ENCODE results near the gene ZNF441.
"Not testable (repeated sequence)": the region's sequence is repeated elsewhere in the genome, so short reads cannot be mapped to it uniquely, and the experiment has no call there.

Gene ZNF441

DNA sequence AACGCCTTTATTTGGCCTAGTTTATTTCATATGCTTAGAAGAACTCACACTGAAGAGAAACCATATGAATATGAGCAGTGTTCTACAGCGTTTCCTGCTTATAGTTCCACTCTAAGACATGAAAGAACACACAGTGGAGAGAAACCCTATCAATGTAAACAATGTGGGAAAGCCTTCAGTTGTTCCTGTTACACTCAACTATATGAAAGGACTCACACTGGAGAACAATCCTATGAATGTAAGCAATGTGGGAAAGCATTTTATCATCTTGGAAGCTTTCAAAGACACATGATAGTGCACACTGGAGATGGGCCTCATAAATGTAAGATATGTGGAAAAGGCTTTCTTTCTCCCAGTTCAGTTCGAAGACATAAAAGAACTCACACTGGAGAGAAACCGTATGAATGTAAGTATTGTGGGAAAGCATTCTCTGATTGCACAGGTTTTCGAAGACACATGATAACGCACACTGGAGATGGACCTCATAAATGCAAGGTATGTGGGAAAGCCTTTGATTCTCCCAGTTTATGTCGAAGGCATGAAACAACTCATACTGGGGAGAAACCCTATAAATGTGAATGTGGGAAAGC lies 13.7 kb downstream of the ZNF441 start:
- DNase-seq = no peak

DNA sequence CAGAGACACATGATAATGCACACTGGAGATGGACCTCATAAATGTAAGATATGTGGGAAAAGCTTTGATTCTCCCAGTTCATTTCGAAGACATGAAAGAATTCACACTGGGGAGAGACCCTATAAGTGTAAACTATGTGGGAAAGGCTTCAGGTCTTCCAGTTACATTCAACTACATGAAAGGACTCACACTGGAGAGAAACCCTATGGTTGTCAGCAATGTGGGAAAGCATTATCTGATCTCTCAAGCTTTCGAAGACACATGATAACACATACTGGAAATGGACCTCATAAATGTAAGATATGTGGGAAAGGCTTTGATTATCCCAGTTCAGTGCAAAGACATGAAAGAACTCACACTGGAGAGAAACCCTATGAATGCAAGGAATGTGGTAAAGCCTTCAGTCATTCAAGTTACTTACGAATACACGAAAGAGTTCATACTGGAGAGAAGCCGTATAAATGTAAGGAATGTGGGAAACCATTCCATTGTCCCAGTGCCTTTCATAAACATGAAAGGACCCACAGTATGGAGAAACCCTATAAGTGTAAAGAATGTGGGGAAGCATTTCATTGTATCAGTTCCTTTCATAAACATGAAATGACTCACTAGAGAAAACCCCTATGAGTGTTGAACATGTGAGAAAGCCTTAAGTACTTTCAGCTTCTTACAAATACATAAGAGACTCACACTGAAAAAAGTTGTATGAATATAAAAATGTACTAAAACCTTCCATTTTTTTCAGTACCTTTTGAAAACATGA lies 14.7 kb downstream of the ZNF441 start:
- DNase-seq = peak in 1 of 4 experiments; percentile 8

GRCh38 chr19:11783767-11784166 lies 17.0 kb downstream of the ZNF441 start:
- DNase-seq = no peak

- no peak for DNase-seq
Observed at GRCh38 chr19:11784356-11784755, 17.6 kb downstream of the ZNF441 start.

DNA sequence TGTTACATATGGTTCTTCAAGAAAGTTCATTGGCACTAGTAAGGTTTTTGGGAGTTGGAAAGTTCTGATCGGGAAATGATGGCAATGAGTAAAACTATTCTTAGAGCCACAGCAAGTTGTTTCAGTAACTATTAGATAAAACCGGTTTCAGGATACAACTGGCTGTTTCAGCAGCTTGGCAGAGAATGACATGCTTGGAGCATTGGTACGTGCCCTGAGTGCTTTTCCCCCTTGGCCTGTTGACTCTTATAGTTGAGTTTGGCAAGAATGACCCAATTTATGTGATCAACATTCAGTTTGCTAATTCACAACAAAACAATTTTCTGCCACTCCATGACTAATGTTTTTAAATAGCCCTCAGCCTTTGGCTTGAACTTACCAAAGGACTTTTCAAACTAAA lies 20.7 kb downstream of the ZNF441 start:
- no peak for DNase-seq

- no peak for DNase-seq
Observed at GRCh38 chr19:11792942-11793341, 26.1 kb downstream of the ZNF441 start.

DNA sequence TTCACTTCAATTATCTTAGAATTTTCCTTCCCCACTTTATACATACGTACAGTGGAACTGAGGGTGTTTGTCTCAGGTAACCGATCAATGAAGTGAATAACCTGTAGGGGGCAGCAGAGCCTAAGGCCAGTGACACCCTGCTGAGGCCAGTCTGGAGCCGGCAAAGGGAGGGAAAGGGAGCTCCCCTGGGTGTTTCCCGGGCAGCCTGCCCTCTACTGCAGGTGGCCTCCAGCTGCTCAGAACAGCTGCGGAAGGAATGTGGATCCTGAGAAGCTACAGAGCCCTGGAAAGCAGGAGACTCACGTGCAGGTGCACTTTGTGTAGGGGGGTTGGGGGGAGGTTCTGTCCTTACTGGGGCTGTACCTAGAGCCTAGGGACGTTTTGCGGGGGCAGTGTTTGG lies 30.7 kb downstream of the ZNF441 start:
- DNase-seq = peak; percentile 85 to 91 (median 88)

DNA sequence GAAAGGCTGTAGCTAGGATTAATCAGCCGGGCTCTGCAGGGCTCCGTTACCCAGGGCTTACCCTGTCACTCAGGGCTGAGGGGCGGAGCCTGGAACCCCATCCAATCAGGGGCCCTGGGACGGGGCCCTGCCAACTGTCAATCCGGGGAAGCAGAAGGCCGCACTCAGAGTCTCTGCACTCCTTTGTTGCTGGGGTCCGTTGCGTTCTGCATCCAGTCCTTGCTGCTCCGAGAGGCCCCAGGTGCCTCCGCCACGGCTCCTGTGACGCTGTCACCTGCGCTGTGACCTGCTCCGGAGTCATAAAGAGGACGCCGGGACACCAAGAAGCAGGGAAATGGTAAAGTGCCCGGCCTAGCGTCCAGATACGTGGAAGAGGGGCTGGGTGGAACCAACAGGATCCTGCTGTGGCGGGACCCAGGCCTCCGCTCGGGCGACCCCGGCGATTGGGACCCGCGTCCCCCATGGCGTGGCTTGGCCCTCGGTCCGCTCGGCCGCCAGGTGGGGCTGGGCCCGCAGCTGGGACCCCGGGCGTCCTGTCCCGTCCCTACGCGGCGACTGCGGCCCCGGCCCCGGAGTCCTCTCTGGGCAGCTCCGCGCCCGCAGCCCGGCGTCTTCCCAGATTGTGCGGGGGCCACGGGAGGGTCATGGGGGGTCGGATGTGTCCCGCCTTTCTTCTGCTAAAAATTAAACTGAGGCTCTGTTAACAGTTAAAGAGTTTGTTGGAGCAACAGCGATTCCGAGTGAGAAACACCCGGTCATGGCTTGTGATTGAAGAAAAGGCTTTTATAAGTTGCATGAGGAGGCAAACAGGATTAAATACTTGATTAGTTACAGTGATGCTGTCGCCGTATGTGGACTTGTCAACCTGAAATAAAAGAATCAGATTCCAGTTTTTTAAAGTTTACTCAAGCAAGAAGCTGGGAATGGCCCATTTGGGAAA lies 31.9 kb downstream of the ZNF441 start, which contains the start of gene ZNF491:
Gene ZNF491, plus strand, starts transcription at position 133 of the 940 bp plus-strand sequence. CDS start 7,431 bp downstream, outside the sequence.
- DNase-seq = peak; percentile 91 to 95 (median 92)

GRCh38 chr19:11806354-11807098 lies 39.7 kb downstream of the ZNF441 start:
- no peak for DNase-seq

DNA sequence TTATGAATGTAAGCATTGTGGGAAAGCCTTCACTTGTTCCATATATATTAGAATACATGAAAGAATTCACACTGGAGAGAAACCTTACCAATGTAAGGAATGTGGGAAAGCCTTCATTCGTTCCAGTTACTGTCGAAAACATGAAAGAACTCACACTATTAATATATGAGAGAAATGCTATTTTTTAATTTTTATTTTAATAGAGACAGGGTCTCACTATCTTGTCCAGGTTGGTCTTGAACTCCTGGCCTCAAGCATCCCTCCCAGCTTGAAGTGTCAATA lies 40.2 kb downstream of the ZNF441 start:
- no peak for DNase-seq

DNA sequence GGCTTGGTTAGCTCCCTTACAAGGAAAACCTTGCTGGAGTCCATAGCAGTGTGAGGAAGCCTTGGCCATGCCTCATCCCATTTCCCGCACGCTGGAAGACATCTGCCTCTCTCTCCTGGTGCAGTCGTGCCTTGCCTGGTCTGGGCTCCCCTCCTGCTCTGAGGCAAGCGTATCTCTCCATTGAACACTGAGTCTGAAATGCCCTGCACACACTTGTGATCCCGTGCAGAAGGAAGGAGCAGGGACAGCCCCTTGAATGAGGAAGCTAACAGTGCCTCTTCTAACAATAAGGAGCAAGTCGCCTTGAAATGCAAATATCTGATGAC lies 46.9 kb downstream of the ZNF441 start:
- no peak for DNase-seq

- peak; percentile 94 to 97 (median 96) for DNase-seq
Observed at GRCh38 chr19:11814029-11814699, 47.4 kb downstream of the ZNF441 start, which contains the start of gene ZNF440. ZNF440 (plus strand) TSS chr19:11814273; CDS start chr19:11814448, 175 bp downstream.

DNA sequence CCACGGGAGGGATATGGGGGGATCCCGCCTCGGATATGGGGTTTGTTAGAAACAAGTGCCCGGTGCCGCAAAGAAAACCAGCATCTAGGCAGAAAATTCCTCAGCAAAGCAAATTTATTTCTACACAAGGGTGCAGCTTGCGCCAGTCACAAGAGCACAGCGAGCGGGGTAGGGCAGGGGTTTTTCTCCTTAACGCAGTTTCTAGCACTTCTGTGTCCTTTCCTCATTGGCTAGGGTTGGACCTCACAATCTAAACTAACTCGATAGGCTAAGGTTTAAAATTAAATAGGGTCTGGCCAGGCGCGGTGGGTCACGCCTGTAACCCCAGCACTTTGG lies 47.9 kb downstream of the ZNF441 start:
- peak; percentile 29 to 56 (median 45) for DNase-seq

- peak in 3 of 4 experiments; percentile 8 to 12 (median 8) for DNase-seq
Observed at GRCh38 chr19:11821474-11822109, 54.8 kb downstream of the ZNF441 start.

DNA sequence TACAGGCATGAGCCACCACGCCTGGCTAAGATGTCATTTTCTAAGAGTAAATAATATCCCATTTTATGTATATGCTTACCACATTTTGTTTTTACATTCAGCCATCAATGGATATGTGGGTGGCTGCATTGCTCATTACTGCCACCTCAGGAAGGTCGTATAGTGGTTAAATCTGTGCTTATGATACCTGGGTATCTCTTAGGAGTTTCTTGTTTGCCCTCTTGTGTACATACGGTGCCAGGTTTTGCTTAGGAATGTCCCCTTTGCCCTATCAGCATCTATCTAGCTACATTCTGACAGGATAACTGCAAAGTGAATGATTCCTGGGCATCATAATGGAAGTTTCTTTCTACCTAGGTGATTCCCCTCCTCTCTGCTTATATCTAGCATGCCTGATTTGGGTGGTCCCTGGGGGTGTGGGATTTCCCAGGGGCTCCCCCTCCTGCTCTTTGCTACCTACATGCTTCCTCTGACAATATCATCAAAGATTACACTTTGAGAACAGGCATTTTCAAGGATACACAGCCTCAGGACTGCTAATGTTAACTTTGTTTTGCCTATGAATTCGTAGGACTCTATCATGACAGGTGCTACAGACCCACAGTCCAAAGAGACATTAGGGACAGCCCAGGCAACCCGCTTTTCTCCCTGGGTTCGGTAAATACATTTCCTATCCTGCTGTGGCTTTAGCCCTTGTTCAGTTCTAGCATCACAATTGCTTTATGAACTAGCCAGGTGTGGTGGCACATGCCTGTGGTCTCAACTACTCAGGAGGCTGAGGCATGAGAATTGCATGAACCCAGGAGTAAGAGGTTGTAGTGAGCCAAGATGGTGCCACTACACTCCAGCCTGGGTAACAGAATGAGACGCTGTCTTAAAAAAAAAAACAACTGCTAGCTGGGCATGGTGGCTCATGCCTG lies 62.4 kb downstream of the ZNF441 start:
- not testable (repeated sequence) for DNase-seq

GRCh38 chr19:11832253-11832912 lies 65.6 kb downstream of the ZNF441 start:
- no peak for DNase-seq

DNA sequence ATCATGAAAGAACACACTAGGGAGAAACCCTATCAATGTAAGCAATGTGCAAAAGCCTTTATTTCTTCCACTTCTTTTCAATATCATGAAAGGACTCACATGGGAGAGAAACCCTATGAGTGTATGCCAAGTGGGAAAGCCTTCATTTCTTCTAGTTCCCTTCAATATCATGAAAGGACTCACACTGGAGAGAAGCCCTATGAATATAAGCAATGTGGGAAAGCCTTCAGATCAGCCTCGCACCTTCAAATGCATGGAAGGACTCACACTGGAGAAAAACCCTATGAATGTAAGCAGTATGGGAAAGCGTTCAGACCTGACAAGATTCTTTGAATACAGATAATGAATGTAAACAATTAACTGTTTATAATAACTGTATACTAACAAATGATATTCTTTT lies 66.7 kb downstream of the ZNF441 start:
- no peak for DNase-seq
